HepG2 (cell line): ENCODE results near the gene GPER1. TPM values are rescaled to one million over a fixed set of nuclear protein-coding genes. Genes with fewer than 3 reads are reported as not detected.

Experiments used
- HINFP ChIP-seq: sonication (generic); formaldehyde crosslinking; IDR thresholded peaks from 2 replicates; pipeline ENCODE4 v1.4.0; 2020; ENCODE audit warnings: low read depth, mild to moderate bottlenecking, missing genetic modification reagents
- KIAA2018 ChIP-seq: sonication (generic); formaldehyde crosslinking; IDR thresholded peaks from 2 replicates; pipeline ENCODE4 v1.5.0; 2020; ENCODE audit warnings: mild to moderate bottlenecking, missing genetic modification reagents, borderline replicate concordance
- NBN ChIP-seq: fragments of 450-650 bp; conservative IDR thresholded peaks from 2 replicates; pipeline ENCODE4 v1.6.1; 2017
- RFXANK ChIP-seq: IDR thresholded peaks from 2 replicates; pipeline ENCODE4 v1.6.1; 2016
- SMAD9 ChIP-seq: sonication (generic); formaldehyde crosslinking; IDR thresholded peaks from 2 replicates; pipeline ENCODE4 v1.5.1; 2020; ENCODE audit warnings: mild to moderate bottlenecking, missing genetic modification reagents
- SSRP1 ChIP-seq: IDR thresholded peaks from 2 replicates; pipeline ENCODE4 v1.6.1; 2016; ENCODE audit warnings: control low read depth
- TBL1XR1 ChIP-seq: fragments of 150-350 bp; IDR thresholded peaks from 2 replicates; pipeline ENCODE4 v1.6.1; 2014; ENCODE audit warnings: borderline replicate concordance, low read length; ENCODE audit not compliant: partially characterized antibody
- TCF7 ChIP-seq: sonication (generic); IDR thresholded peaks from 2 replicates; pipeline ENCODE4 v1.6.1; 2016; ENCODE audit warnings: antibody characterized with exemption, low read depth
- ZBTB33 ChIP-seq: sonication (generic); formaldehyde crosslinking; IDR thresholded peaks from 2 replicates; pipeline ENCODE4 v1.4.0; 2020; ENCODE audit warnings: missing genetic modification reagents
- ZNF180 ChIP-seq: sonication (generic); formaldehyde crosslinking; IDR thresholded peaks from 2 replicates; pipeline ENCODE4 v1.4.0; 2020; ENCODE audit warnings: low read depth, missing genetic modification reagents, borderline replicate concordance
- ZNF558 ChIP-seq: sonication (generic); formaldehyde crosslinking; IDR thresholded peaks from 2 replicates; pipeline ENCODE4 v1.9.0; 2022; ENCODE audit warnings: mild to moderate bottlenecking, missing genetic modification reagents, borderline replicate concordance
- ZNF775 ChIP-seq: sonication (generic); formaldehyde crosslinking; IDR thresholded peaks from 2 replicates; pipeline ENCODE4 v1.4.0; 2020; ENCODE audit warnings: missing genetic modification reagents, mild to moderate bottlenecking, moderate library complexity, borderline replicate concordance
- polyA plus RNA-seq, 8 experiments: library from polyadenylated mRNA; depleted of rRNA in 3 of 8; stranded (reverse) in 7 of 8; unstranded in 1 of 8; fragments of >200 nt; fragmentation: Illumina TruSeq in 4 of 8; extraction: Trizol in 4 of 8; gene quantifications; 2 replicates each; pipeline versions ENCODE4 v1.2.1 to v1.2.3, GENCODE V29; 2011 to 2016; ENCODE audit warnings: low read depth in 4 of 8, missing spikeins in 1 of 8, mixed read lengths in 1 of 8; ENCODE audit not compliant: insufficient read depth in 1 of 8
- total RNA-seq, 5 experiments: library from RNA; depleted of rRNA; stranded (reverse); fragments of >200 nt; fragmentation: Illumina TruSeq; extraction: Trizol; gene quantifications; 2 replicates each; pipeline ENCODE4 v1.2.3, GENCODE V29; 2016; ENCODE audit warnings: low read depth in 1 of 5

The GPER1 gene
- total and polyA plus RNA-seq, 2 of the 13 experiments (the other 11 are each of a cell fraction or from before 2014, with no cell fraction given) = 12.7 to 19.7 TPM

- 0 out of 2 replicates have a peak, but pooled peaks have one; percentile 30 for TF ChIP-seq HINFP (CRISPR knock-in tag)
- TF ChIP-seq NBN = no peak
- no peak for TF ChIP-seq TBL1XR1
- TF ChIP-seq ZBTB33 (CRISPR knock-in tag) = peak; percentile 94
- TF ChIP-seq SSRP1 = no peak
- TF ChIP-seq TCF7 = no peak
- TF ChIP-seq ZNF775 (CRISPR knock-in tag) = no peak
- TF ChIP-seq ZNF558 (CRISPR knock-in tag) = no peak
- TF ChIP-seq ZNF180 (CRISPR knock-in tag) = no peak
- TF ChIP-seq KIAA2018 (CRISPR knock-in tag) = no peak
- TF ChIP-seq SMAD9 (CRISPR knock-in tag) = no peak
- no peak for TF ChIP-seq RFXANK (CRISPR knock-in tag)
Measured at GRCh38 chr7:1096156-1097119, 8.5 kb downstream of the GPER1 start (continued).
